Smooth muscle cell of the brain vasculature (primary cell): ENCODE data around the gene ABCA12.

Source experiments
- DNase-seq: peaks from one replicate; pipeline ENCODE4 v3.0.0-alpha.2; 2012; ENCODE audit warnings: low read depth, low spot score

ABCA12 gene

GRCh38 chr2:215120401-215120800 is 18.0 kb downstream of the ABCA12 start:
- no peak for DNase-seq

- no peak for DNase-seq
Observed at GRCh38 chr2:215119847-215120246, 18.6 kb downstream of the ABCA12 start.

- DNase-seq, result no peak
Observed at GRCh38 chr2:215110918-215111317, 27.5 kb downstream of the ABCA12 start.

- DNase-seq, result no peak
Observed at GRCh38 chr2:215107216-215108056, 31.0 kb downstream of the ABCA12 start.

- no peak for DNase-seq
Observed at GRCh38 chr2:215105607-215106354, 32.6 kb downstream of the ABCA12 start.

GRCh38 chr2:215104226-215104625 is 34.2 kb downstream of the ABCA12 start:
- DNase-seq, result no peak

- no peak for DNase-seq
Observed at GRCh38 chr2:215098875-215099274, 39.6 kb downstream of the ABCA12 start.

- no peak for DNase-seq
Observed at GRCh38 chr2:215084080-215084479, 54.3 kb downstream of the ABCA12 start.

- DNase-seq, result no peak
Observed at GRCh38 chr2:215083146-215083545, 55.3 kb downstream of the ABCA12 start.

- DNase-seq, result no peak
Observed at GRCh38 chr2:215082446-215082845, 56.0 kb downstream of the ABCA12 start.

- DNase-seq, result no peak
Observed at GRCh38 chr2:215080545-215080944, 57.9 kb downstream of the ABCA12 start.

- no peak for DNase-seq
Observed at GRCh38 chr2:215071676-215072075, 66.8 kb downstream of the ABCA12 start.

- no peak for DNase-seq
Observed at GRCh38 chr2:215068399-215068798, 70.0 kb downstream of the ABCA12 start.

- no peak for DNase-seq
Observed at GRCh38 chr2:215066124-215066523, 72.3 kb downstream of the ABCA12 start.

- DNase-seq, result no peak
Observed at GRCh38 chr2:215063526-215063925, 74.9 kb downstream of the ABCA12 start.

GRCh38 chr2:215060861-215061536 is 77.4 kb downstream of the ABCA12 start:
- DNase-seq, result no peak

GRCh38 chr2:215059724-215060123 is 78.7 kb downstream of the ABCA12 start:
- no peak for DNase-seq

- no peak for DNase-seq
Observed at GRCh38 chr2:215055891-215056290, 82.5 kb downstream of the ABCA12 start.

GRCh38 chr2:215052810-215053209 is 85.6 kb downstream of the ABCA12 start:
- no peak for DNase-seq

GRCh38 chr2:215052404-215052803 is 86.0 kb downstream of the ABCA12 start:
- no peak for DNase-seq

GRCh38 chr2:215049341-215049740 is 89.1 kb downstream of the ABCA12 start:
- DNase-seq, result no peak

- no peak for DNase-seq
Observed at GRCh38 chr2:215038421-215038820, 100.0 kb downstream of the ABCA12 start.
